GM10266 (cell line): ENCODE results near the gene PRDM12.
A peak's percentile ranks its signal among the peaks of the same experiment; 100 is the strongest.

Source experiments
- DNase-seq: peaks from one replicate; pipeline ENCODE4 v3.0.0; 2012; ENCODE audit errors: extremely low spot score
- CTCF ChIP-seq: IDR thresholded peaks from 2 replicates; pipeline ENCODE4 v1.5.1; 2012; ENCODE audit warnings: mild to moderate bottlenecking, low read depth; ENCODE audit not compliant: control insufficient read depth, insufficient read depth; ENCODE audit errors: missing control alignments

Gene PRDM12

GRCh38 chr9:130699047-130699446 lies 34.7 kb downstream of the PRDM12 start:
- no peak for TF ChIP-seq CTCF
- no peak for DNase-seq

GRCh38 chr9:130701059-130702022 lies 36.9 kb downstream of the PRDM12 start:
- TF ChIP-seq CTCF = peak; percentile 89
- DNase-seq = no peak

- TF ChIP-seq CTCF = no peak
- no peak for DNase-seq
Observed at GRCh38 chr9:130703501-130703900, 39.1 kb downstream of the PRDM12 start.

- peak; percentile 32 for DNase-seq
- TF ChIP-seq CTCF = peak; percentile 70
Observed at GRCh38 chr9:130707225-130707976, 43.0 kb downstream of the PRDM12 start.

GRCh38 chr9:130710822-130711352 lies 46.5 kb downstream of the PRDM12 start:
- DNase-seq = no peak
- TF ChIP-seq CTCF = no peak

GRCh38 chr9:130711469-130711868 lies 47.1 kb downstream of the PRDM12 start:
- no peak for TF ChIP-seq CTCF
- no peak for DNase-seq
